ENCODE measurements around the gene C11orf71.

C11orf71 gene

GRCh38 chr11:114441921-114442320, 41.6 kb upstream of the C11orf71 start:
- Histone ChIP-seq H3K27ac (ENCODE audit: low read length) (no peak overlapping the region), H3K79me2 (ENCODE audit: low read length) (peaks cover 74% of the 10 kb centered on the region), H3F3A (ENCODE audit: insufficient read depth, low read length) (no peaks in the 10 kb centered on the region), H3K4me3 (ENCODE audit: low read length) (no peak overlapping the region), H3K36me3 (replicated peaks; ENCODE audit: insufficient read depth, low read length) (0 out of 2 replicates have a peak, but pooled peaks cover 7% of the 10 kb centered on the region), H3K9me3 (replicated peaks; ENCODE audit: insufficient read depth, low read length) (no peaks in the 10 kb centered on the region), H3K9me2 (replicated peaks; ENCODE audit: insufficient read depth, low read length) (no peaks in the 10 kb centered on the region), H2AFZ (ENCODE audit: low read length) (no peak overlapping the region), H3K4me1 (ENCODE audit: low read length) (peaks cover 31% of the 10 kb centered on the region), H3K4me2 (ENCODE audit: low read depth, low read length) (no peak overlapping the region), H4K20me1 (ENCODE audit: insufficient read depth, low read length) (no peaks in the 10 kb centered on the region), H3K9ac (ENCODE audit: low read length) (no peak overlapping the region), H3K27me3 (replicated peaks; ENCODE audit: insufficient read depth, low read length) (no peaks in the 10 kb centered on the region)
- TF ChIP-seq EZH2 (optimal IDR thresholded peaks at IDR 0.05; ENCODE audit: low read depth, low read length), result no peak
- TF ChIP-seq EZH2phosphoT487 (IDR thresholded peaks at IDR 0.05; ENCODE audit: low read length), result no peak
- TF ChIP-seq, protein P1, sequence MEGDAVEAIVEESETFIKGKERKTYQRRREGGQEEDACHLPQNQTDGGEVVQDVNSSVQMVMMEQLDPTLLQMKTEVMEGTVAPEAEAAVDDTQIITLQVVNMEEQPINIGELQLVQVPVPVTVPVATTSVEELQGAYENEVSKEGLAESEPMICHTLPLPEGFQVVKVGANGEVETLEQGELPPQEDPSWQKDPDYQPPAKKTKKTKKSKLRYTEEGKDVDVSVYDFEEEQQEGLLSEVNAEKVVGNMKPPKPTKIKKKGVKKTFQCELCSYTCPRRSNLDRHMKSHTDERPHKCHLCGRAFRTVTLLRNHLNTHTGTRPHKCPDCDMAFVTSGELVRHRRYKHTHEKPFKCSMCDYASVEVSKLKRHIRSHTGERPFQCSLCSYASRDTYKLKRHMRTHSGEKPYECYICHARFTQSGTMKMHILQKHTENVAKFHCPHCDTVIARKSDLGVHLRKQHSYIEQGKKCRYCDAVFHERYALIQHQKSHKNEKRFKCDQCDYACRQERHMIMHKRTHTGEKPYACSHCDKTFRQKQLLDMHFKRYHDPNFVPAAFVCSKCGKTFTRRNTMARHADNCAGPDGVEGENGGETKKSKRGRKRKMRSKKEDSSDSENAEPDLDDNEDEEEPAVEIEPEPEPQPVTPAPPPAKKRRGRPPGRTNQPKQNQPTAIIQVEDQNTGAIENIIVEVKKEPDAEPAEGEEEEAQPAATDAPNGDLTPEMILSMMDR (IDR thresholded peaks at IDR 0.05; ENCODE audit: low read length), result no peak
- no peak for DNase-seq

DNA sequence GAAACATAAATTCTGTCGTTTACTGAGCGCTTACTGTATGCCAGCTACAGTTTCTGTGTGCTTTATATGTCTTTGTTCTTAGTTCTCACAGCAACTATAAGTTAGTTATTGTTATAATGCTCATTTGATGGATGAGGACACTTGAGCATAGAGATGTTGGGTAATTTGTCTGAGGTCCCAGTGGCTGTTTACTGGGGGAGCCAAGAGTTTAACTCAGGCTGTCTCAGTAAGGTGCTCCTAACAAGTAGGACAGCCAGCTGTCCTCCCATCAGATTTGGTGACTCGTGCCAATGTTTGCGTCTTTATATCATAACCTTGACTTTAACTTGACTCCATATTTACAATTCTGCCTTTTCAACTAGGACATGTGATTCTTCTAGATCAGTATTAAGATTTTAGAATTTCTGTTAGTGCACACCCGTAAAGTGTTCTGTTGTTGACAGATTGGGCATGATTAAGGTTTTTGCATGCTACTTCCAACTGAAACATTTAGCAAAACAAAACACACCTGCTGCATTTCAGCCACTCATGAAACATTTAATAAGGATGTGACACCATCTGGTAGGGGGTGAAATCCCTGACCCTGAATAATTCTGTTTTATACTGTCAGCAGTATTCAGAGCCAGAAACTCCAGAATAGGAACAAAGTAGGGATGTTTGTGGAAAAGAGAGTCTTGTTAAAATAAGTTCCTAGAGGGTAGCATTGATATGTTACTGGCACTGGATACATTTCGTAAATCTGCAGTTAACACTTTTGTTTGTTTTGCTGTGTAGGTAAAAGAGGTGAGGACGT, 40.9 kb upstream of the C11orf71 start:
- H3K36me3 ChIP-seq (replicated peaks; ENCODE audit: insufficient read depth, low read length), result 0 out of 2 replicates have a peak, but pooled peaks cover 2% of the 10 kb centered on the region
- no peaks in the 10 kb centered on the region for H3F3A ChIP-seq (ENCODE audit: insufficient read depth, low read length)
- peaks cover 31% of the 10 kb centered on the region for H3K4me1 ChIP-seq (ENCODE audit: low read length)
- H3K9me2 ChIP-seq (replicated peaks; ENCODE audit: insufficient read depth, low read length), result no peaks in the 10 kb centered on the region
- no peaks in the 10 kb centered on the region for H3K27me3 ChIP-seq (replicated peaks; ENCODE audit: insufficient read depth, low read length)
- TF ChIP-seq EZH2 (optimal IDR thresholded peaks at IDR 0.05; ENCODE audit: low read depth, low read length) (no peak), EZH2phosphoT487 (IDR thresholded peaks at IDR 0.05; ENCODE audit: low read length) (no peak)
- TF ChIP-seq, protein P1 (IDR thresholded peaks at IDR 0.05; ENCODE audit: low read length), result no peak
- no peak for DNase-seq
- no peak overlapping the region for H3K27ac ChIP-seq (ENCODE audit: low read length)
- H2AFZ ChIP-seq (ENCODE audit: low read length), result no peak overlapping the region
- H3K4me3 ChIP-seq (ENCODE audit: low read length), result peak overlapping the region; percentile 98
- peak overlapping the region; percentile 75 for H3K4me2 ChIP-seq (ENCODE audit: low read depth, low read length)
- H3K9me3 ChIP-seq (replicated peaks; ENCODE audit: insufficient read depth, low read length), result no peaks in the 10 kb centered on the region
- H4K20me1 ChIP-seq (ENCODE audit: insufficient read depth, low read length), result no peaks in the 10 kb centered on the region
- H3K9ac ChIP-seq (ENCODE audit: low read length), result peak overlapping the region; percentile 83; the same call in 1 of the 2 replicates
- peaks cover 69% of the 10 kb centered on the region for H3K79me2 ChIP-seq (ENCODE audit: low read length)

DNA sequence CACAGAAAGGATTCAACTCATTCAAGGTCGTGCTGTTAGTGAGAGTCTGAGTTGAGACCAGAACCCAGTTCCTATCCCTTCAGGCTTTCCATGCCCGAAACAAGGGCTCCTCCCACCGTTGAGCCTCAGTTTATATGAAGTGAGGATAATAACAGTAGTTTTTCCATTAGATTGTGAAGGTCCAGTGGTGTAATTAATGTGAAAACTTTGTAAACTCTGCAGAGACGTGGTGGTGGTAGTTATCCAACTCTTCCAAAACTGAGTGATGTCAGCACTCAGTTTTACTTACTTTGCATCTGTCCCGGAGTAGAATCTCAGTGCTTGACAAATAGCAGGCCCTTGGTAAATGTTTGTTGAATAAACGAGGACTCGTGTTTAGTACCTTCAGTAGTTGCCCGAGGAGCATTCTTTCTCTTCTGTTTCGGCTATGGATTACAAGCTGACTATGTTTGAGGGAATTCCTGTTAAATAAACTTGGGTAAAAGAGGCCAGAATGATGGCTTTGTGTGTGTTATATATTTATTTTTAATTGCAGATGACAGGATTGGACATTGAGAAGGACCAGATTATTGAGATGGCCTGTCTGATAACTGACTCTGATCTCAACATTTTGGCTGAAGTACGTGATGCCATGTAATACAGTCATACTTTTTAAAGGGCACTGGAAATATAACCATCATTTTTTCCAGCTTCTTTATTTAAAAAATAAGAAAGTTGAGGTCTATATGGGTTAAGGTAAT, 40.0 kb upstream of the C11orf71 start:
- Histone ChIP-seq H3F3A (ENCODE audit: insufficient read depth, low read length) (no peaks in the 10 kb centered on the region), H4K20me1 (ENCODE audit: insufficient read depth, low read length) (no peaks in the 10 kb centered on the region), H3K27ac (ENCODE audit: low read length) (peak overlapping the region; percentile 40; the same call in 1 of the 2 replicates), H3K9ac (ENCODE audit: low read length) (peak overlapping the region; percentile 83), H2AFZ (ENCODE audit: low read length) (peak overlapping the region; percentile 95), H3K27me3 (replicated peaks; ENCODE audit: insufficient read depth, low read length) (no peaks in the 10 kb centered on the region), H3K36me3 (replicated peaks; ENCODE audit: insufficient read depth, low read length) (no peaks in the 10 kb centered on the region), H3K79me2 (ENCODE audit: low read length) (peaks cover 60% of the 10 kb centered on the region), H3K9me3 (replicated peaks; ENCODE audit: insufficient read depth, low read length) (no peaks in the 10 kb centered on the region), H3K4me2 (ENCODE audit: low read depth, low read length) (peak overlapping the region; percentile 75), H3K4me1 (ENCODE audit: low read length) (peaks cover 31% of the 10 kb centered on the region), H3K9me2 (replicated peaks; ENCODE audit: insufficient read depth, low read length) (no peaks in the 10 kb centered on the region), H3K4me3 (ENCODE audit: low read length) (peak overlapping the region; percentile 98)
- DNase-seq, result no peak
- no peak for TF ChIP-seq EZH2 (optimal IDR thresholded peaks at IDR 0.05; ENCODE audit: low read depth, low read length)
- TF ChIP-seq, protein P1 (IDR thresholded peaks at IDR 0.05; ENCODE audit: low read length), result no peak
- TF ChIP-seq EZH2phosphoT487 (IDR thresholded peaks at IDR 0.05; ENCODE audit: low read length), result no peak

Data from MM.1S (cell line).